ENCODE measurements around the gene CNPY2. TPM values are rescaled to one million over a fixed set of nuclear protein-coding genes. Genes with fewer than 3 reads are reported as not detected.
A peak's percentile ranks its signal among the peaks of the same experiment; 100 is the strongest.

The CNPY2 gene
- total and polyA plus RNA-seq, 11 donors, result 26.8 to 67.3 (median 39.0) TPM

- Histone ChIP-seq H3K4me1 (peaks cover 0 to 33% (median 13%) of the 10 kb centered on the region in 12 donors), H3K36me3 (peaks cover 0 to 13% (median 6%) of the 10 kb centered on the region in 9 donors), H3K9me3 (no peaks in the 10 kb centered on the region), H3K27ac (peak overlapping the region; percentile 88 to 100 (median 95)), H3K27me3 (no peaks in the 10 kb centered on the region), H3K4me3 (peak overlapping the region; percentile 32 to 93 (median 68))
- no peak for TF ChIP-seq CTCF (IDR thresholded peaks at IDR 0.05)
- no peak for TF ChIP-seq POLR2A (IDR thresholded peaks at IDR 0.05)
- no peak for DNase-seq
- intact Hi-C loops (cut with DNase I), result loop anchor here in 6 of 10 donors (5.0 to 10.0 kb wide), 2 partner anchors 114 to 132 kb away; partner anchors contain the start of genes SPRYD4 (in 5 of the 6) and TIMELESS (in 1 of the 6)
- 21 to 29% (median 22%) methylated on average over 8 of the region's 8 CpGs for WGBS, 4 donors
- ATAC-seq, result peak in 3 of 4 donors; percentile 3 to 21 (median 9)
Observed at GRCh38 chr12:56333197-56333678, 17.4 kb upstream of the CNPY2 start.

- TF ChIP-seq POLR2A (IDR thresholded peaks at IDR 0.05), result no peak
- no peak for TF ChIP-seq CTCF (IDR thresholded peaks at IDR 0.05)
- Histone ChIP-seq H3K4me1 (peaks cover 0 to 27% (median 13%) of the 10 kb centered on the region in 12 donors), H3K9me3 (no peaks in the 10 kb centered on the region), H3K4me3 (peak overlapping the region in 11 of 12 donors; percentile 32 to 93 (median 69)), H3K36me3 (peaks cover 0 to 19% (median 11%) of the 10 kb centered on the region in 9 donors), H3K27ac (peak overlapping the region; percentile 88 to 100 (median 95)), H3K27me3 (no peaks in the 10 kb centered on the region)
- DNase-seq, result no peak
- intact Hi-C loops (cut with DNase I), result loop anchor here in 6 of 10 donors (5.0 to 10.0 kb wide), 2 partner anchors 115 to 132 kb away; partner anchors contain the start of genes SPRYD4 (in 5 of the 6) and TIMELESS (in 1 of the 6)
- WGBS, 4 donors, result 90 to 97% (median 95%) methylated on average over 10 to 11 of the region's 11 CpGs
- ATAC-seq, result no peak
Observed at GRCh38 chr12:56332512-56333196, 16.9 kb upstream of the CNPY2 start.

GRCh38 chr12:56330936-56331490 is 15.2 kb upstream of the CNPY2 start:
- H3K36me3 ChIP-seq, result peaks cover 0 to 35% (median 28%) of the 10 kb centered on the region in 9 donors
- intact Hi-C loops (cut with DNase I), result loop anchor here in 6 of 10 donors (5.0 to 10.0 kb wide), 2 partner anchors 116 to 134 kb away; partner anchors contain the start of genes SPRYD4 (in 5 of the 6) and TIMELESS (in 1 of the 6)
- no peak for TF ChIP-seq POLR2A (IDR thresholded peaks at IDR 0.05)
- no peak for TF ChIP-seq CTCF (IDR thresholded peaks at IDR 0.05)
- H3K4me1 ChIP-seq, result peaks cover 0 to 27% (median 13%) of the 10 kb centered on the region in 12 donors
- H3K27me3 ChIP-seq, result no peaks in the 10 kb centered on the region
- 95 to 97% (median 96%) methylated on average over 7 of the region's 7 CpGs for WGBS, 4 donors
- DNase-seq (no peak), ATAC-seq (no peak)
- no peak overlapping the region for H3K27ac ChIP-seq
- no peak overlapping the region for H3K4me3 ChIP-seq
- H3K9me3 ChIP-seq, result no peaks in the 10 kb centered on the region

- ATAC-seq (no peak), DNase-seq (peak in 1 of 5 donors; percentile 42)
- H3K4me1 ChIP-seq, result peaks cover 0 to 9% (median 0%) of the 10 kb centered on the region in 12 donors
- H3K9me3 ChIP-seq, result no peaks in the 10 kb centered on the region
- intact Hi-C loops (cut with DNase I), result no loop called here
- no peak overlapping the region for H3K27ac ChIP-seq
- 53 to 71% (median 57%) methylated on average over 6 of the region's 6 CpGs for WGBS, 4 donors
- peaks cover 0 to 80% (median 73%) of the 10 kb centered on the region in 9 donors for H3K36me3 ChIP-seq
- H3K27me3 ChIP-seq, result no peaks in the 10 kb centered on the region
- no peak for TF ChIP-seq CTCF (IDR thresholded peaks at IDR 0.05)
- no peak for TF ChIP-seq POLR2A (IDR thresholded peaks at IDR 0.05)
- H3K4me3 ChIP-seq, result no peak overlapping the region
Observed at GRCh38 chr12:56326533-56326932, 10.7 kb upstream of the CNPY2 start.
